ENCODE measurements around the gene BACE1-AS. TPM values are rescaled to one million over a fixed set of nuclear protein-coding genes. Genes with fewer than 3 reads are reported as not detected.

BACE1-AS gene
- total and polyA plus RNA-seq, 2 experiments from 2014 or later: 10.6 to 19.6 TPM

GRCh38 chr11:117273550-117274289, 17.4 kb upstream of the BACE1-AS start:
- DNase-seq (ENCODE audit: low spot score): peak; percentile 59
- H3K4me3 ChIP-seq: no peak overlapping the region

More at GRCh38 chr11:117273550-117274289, 17.4 kb upstream of the BACE1-AS start:
- no peak overlapping the region for H3K4me3 Mint-ChIP-seq
- no peaks in the 10 kb centered on the region for H3K4me1 ChIP-seq (ENCODE audit: insufficient read depth)
- H3K4me1 Mint-ChIP-seq: peaks cover 7% of the 10 kb centered on the region
- TF ChIP-seq POLR2AphosphoS5 (IDR thresholded peaks at IDR 0.05; ENCODE audit: low read depth): no peak
- no peak for TF ChIP-seq ZNF331 (CRISPR knock-in tag; IDR thresholded peaks at IDR 0.05; ENCODE audit: low read depth)
- no peak for TF ChIP-seq STAT1 (IDR thresholded peaks at IDR 0.05; ENCODE audit: unreplicated experiment)
- no peak for TF ChIP-seq JUNB (IDR thresholded peaks at IDR 0.05; ENCODE audit: unreplicated experiment)
- 0 out of 2 replicates have a peak, but pooled peaks have one; percentile 15 for TF ChIP-seq CREB1 (CRISPR knock-in tag; IDR thresholded peaks at IDR 0.05; ENCODE audit: low read depth)
- no peak for TF ChIP-seq NANOG (IDR thresholded peaks at IDR 0.05; ENCODE audit: borderline replicate concordance)
- TF ChIP-seq ZNF462 (CRISPR knock-in tag; IDR thresholded peaks at IDR 0.05): no peak
- no peak for TF ChIP-seq ZNF114 (CRISPR knock-in tag; IDR thresholded peaks at IDR 0.05)
- no peak overlapping the region for H3K27ac ChIP-seq (ENCODE audit: low read depth)
- H3K27ac Mint-ChIP-seq: peak overlapping the region; percentile 77
- H3K36me3 Mint-ChIP-seq (ENCODE audit: low read depth): peaks cover 3% of the 10 kb centered on the region; the same call in 1 of the 3 replicates
- no peaks in the 10 kb centered on the region for H3F3A ChIP-seq (replicated peaks; ENCODE audit: low read depth)
- H3K4me2 ChIP-seq: no peak overlapping the region
- peaks cover under 1% of the 10 kb centered on the region; the same call in 1 of the 2 replicates for H3K27me3 ChIP-seq (ENCODE audit: insufficient read depth)
- H2AFZ ChIP-seq: no peak overlapping the region
- H3K36me3 ChIP-seq (ENCODE audit: insufficient read depth): no peaks in the 10 kb centered on the region
- H3K79me2 ChIP-seq (replicated peaks; ENCODE audit: insufficient read depth): no peaks in the 10 kb centered on the region
- H3K9me2 ChIP-seq (ENCODE audit: insufficient read depth): no peaks in the 10 kb centered on the region
- H3K27me3 Mint-ChIP-seq (ENCODE audit: insufficient read depth, low read depth, poor library complexity): no peaks in the 10 kb centered on the region
- H3K9me3 Mint-ChIP-seq: no peaks in the 10 kb centered on the region
- peak; percentile 65; the same call in 2 of the 3 replicates for ATAC-seq
- peaks cover 11% of the 10 kb centered on the region; the same call in 1 of the 2 replicates for H4K20me1 ChIP-seq (replicated peaks; ENCODE audit: insufficient read depth)
